GM10266 (cell line): Measurements from ENCODE around the gene LCNL1.

Experiments
- DNase-seq: peaks from one replicate; pipeline ENCODE4 v3.0.0; 2012; ENCODE audit errors: extremely low spot score
- CTCF ChIP-seq: IDR thresholded peaks from 2 replicates; pipeline ENCODE4 v1.5.1; 2012; ENCODE audit warnings: mild to moderate bottlenecking, low read depth; ENCODE audit not compliant: control insufficient read depth, insufficient read depth; ENCODE audit errors: missing control alignments

The LCNL1 gene

DNA sequence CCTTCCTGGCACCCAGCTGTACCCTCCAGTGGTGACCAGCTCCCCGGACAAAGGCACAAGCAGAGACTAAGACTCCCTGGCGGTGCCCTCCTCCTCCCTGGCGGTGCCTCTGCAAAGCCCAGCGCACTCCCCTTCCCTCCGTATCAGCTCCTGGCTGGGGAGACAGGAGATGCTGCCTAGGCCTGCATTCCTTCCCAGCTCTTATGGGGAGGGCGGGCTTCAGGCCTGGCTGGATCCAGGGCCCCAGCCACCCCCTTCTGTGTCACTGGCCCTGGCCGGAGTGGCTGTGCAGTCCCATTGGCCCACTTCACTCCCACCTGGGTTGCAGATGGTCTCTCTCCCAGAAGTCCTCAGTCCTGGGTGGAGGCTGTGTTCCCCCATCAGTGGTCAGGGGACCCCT, 24.3 kb upstream of the LCNL1 start:
- DNase-seq = no peak
- no peak for TF ChIP-seq CTCF

- no peak for TF ChIP-seq CTCF
- DNase-seq = no peak
Observed at GRCh38 chr9:136958898-136959850, 23.6 kb upstream of the LCNL1 start.

- TF ChIP-seq CTCF = no peak
- DNase-seq = no peak
Observed at GRCh38 chr9:136960212-136960937, 22.4 kb upstream of the LCNL1 start.

DNA sequence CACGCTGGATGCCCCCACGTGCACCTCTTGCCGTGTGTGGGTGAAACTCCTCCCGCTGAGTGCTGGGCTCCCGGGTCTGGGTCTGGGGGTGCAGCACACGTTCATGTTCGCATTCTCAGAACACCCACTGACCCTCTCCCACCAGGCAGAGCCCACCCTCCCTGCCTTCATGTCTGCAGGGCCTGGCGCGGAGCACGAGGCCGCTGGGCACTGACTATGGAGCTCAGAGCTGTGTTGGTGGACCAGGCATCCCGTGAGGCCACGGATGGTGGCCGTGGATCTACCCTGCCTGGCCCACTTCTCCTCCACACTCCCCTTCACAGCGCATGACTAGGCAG, 21.9 kb upstream of the LCNL1 start:
- no peak for DNase-seq
- no peak for TF ChIP-seq CTCF

GRCh38 chr9:136961279-136962065, 21.3 kb upstream of the LCNL1 start:
- TF ChIP-seq CTCF = no peak
- DNase-seq = no peak

- no peak for DNase-seq
- no peak for TF ChIP-seq CTCF
Observed at GRCh38 chr9:136962163-136962562, 20.6 kb upstream of the LCNL1 start.

GRCh38 chr9:136962701-136963248, 20.0 kb upstream of the LCNL1 start:
- no peak for DNase-seq
- TF ChIP-seq CTCF = no peak
